Measurements from ENCODE around the gene DCAF15.

DCAF15 gene

GRCh38 chr19:13959141-13959961, 7.0 kb downstream of the DCAF15 start:
- no peak for DNase-seq (ENCODE audit: low read depth)
- no peak for TF ChIP-seq CTCF (conservative IDR thresholded peaks at IDR 0.05; ENCODE audit: low read depth, low read length)
- H3K4me3 ChIP-seq (ENCODE audit: low read length) = no peak overlapping the region

- no peak for DNase-seq (ENCODE audit: low read depth)
- TF ChIP-seq CTCF (conservative IDR thresholded peaks at IDR 0.05; ENCODE audit: low read depth, low read length) = peak; percentile 39
- H3K4me3 ChIP-seq (ENCODE audit: low read length) = no peak overlapping the region
These were observed 7.9 kb downstream of the DCAF15 start for GRCh38 chr19:13959962-13960862.

GRCh38 chr19:13960863-13961784, 8.8 kb downstream of the DCAF15 start:
- DNase-seq (ENCODE audit: low read depth) = no peak
- no peak for TF ChIP-seq CTCF (conservative IDR thresholded peaks at IDR 0.05; ENCODE audit: low read depth, low read length)
- H3K4me3 ChIP-seq (ENCODE audit: low read length) = no peak overlapping the region

- TF ChIP-seq CTCF (conservative IDR thresholded peaks at IDR 0.05; ENCODE audit: low read depth, low read length) = no peak
- H3K4me3 ChIP-seq (ENCODE audit: low read length) = no peak overlapping the region
- no peak for DNase-seq (ENCODE audit: low read depth)
These were observed 9.8 kb downstream of the DCAF15 start for GRCh38 chr19:13961826-13962698.

GRCh38 chr19:13962699-13963602, 10.6 kb downstream of the DCAF15 start:
- no peak for DNase-seq (ENCODE audit: low read depth)
- H3K4me3 ChIP-seq (ENCODE audit: low read length) = no peak overlapping the region
- TF ChIP-seq CTCF (conservative IDR thresholded peaks at IDR 0.05; ENCODE audit: low read depth, low read length) = no peak

Data from retinal pigment epithelial cell (primary cell).